ENCODE results near the gene NUP210L. TPM values are rescaled to one million over a fixed set of nuclear protein-coding genes. Genes with fewer than 3 reads are reported as not detected.

Gene NUP210L
- total and polyA plus RNA-seq, 2 of the 13 experiments (the other 11 are each of a cell fraction or from before 2014, with no cell fraction given), result not detected

DNA sequence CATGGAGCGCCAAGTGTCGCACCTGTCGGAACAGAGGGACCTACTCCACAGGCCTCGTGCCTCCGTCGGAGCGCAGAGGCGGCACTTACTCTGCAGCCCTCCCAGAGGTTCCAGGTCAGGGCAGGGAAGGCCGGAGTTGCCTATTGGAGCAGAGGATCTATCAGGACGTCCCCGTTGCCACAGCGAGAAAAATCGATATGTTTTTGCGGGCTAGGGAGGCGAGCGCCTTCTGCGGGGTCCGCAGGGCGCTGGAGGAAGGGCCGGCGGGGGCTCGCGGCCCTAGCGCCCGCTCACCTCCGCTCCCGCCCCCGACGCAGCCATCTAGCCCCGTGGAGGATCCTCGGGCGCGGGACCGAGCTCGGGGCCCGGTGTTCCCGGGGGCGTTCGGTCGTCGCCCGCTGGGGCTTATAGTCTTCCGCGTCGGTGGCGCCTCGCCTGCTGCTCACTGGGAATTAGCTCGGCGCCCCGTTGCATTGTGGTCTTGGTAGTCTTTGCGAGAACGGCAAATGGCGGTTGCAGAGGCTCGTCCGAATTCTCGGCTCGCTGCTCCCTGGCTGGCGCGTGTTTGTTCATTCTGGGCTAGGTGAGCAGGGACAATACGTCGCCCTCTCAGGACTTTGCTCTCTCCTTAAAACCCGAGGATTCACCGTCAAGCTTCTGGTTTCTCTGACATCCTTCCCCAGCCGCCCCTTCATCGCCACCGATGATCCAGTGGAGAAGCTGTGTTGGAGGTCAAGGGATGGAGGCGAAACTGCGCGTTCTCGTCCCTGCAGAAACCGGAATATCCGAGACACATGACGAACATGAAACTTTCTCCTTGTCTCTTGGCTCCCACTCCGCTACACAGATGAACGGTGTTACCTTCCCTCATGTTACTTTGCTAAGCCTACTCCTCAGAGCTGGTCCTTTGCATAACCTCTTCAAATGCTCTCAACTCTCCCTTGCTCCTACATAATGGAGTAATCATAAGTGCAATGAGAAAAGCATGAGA is 177.3 kb downstream of the NUP210L start, which contains the start of gene JTB (continued):
- TF ChIP-seq, protein P1, sequence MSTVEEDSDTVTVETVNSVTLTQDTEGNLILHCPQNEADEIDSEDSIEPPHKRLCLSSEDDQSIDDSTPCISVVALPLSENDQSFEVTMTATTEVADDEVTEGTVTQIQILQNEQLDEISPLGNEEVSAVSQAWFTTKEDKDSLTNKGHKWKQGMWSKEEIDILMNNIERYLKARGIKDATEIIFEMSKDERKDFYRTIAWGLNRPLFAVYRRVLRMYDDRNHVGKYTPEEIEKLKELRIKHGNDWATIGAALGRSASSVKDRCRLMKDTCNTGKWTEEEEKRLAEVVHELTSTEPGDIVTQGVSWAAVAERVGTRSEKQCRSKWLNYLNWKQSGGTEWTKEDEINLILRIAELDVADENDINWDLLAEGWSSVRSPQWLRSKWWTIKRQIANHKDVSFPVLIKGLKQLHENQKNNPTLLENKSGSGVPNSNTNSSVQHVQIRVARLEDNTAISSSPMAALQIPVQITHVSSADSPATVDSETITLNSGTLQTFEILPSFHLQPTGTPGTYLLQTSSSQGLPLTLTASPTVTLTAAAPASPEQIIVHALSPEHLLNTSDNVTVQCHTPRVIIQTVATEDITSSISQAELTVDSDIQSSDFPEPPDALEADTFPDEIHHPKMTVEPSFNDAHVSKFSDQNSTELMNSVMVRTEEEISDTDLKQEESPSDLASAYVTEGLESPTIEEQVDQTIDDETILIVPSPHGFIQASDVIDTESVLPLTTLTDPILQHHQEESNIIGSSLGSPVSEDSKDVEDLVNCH (CRISPR knock-in tag; IDR thresholded peaks at IDR 0.05), result no peak; the same call in 1 of the 2 replicates
- TF ChIP-seq ZBTB34 (CRISPR knock-in tag; IDR thresholded peaks at IDR 0.05), result no peak
- TF ChIP-seq ZMAT5 (CRISPR knock-in tag; IDR thresholded peaks at IDR 0.05; ENCODE audit: borderline replicate concordance, low read depth), result no peak
- peak; percentile 93; the same call in 1 of the 2 replicates for TF ChIP-seq ZNF816 (CRISPR knock-in tag; IDR thresholded peaks at IDR 0.05; ENCODE audit: borderline replicate concordance)
- peak; percentile 24; the same call in 1 of the 2 replicates for TF ChIP-seq ZNF703 (CRISPR knock-in tag; IDR thresholded peaks at IDR 0.05; ENCODE audit: borderline replicate concordance)
- peak; percentile 53; the same call in 1 of the 2 replicates for TF ChIP-seq ZNF225 (CRISPR knock-in tag; IDR thresholded peaks at IDR 0.05)
- TF ChIP-seq ELF3 (CRISPR knock-in tag; IDR thresholded peaks at IDR 0.05), result peak; percentile 50; the same call in 1 of the 2 replicates
- peak; percentile 54; the same call in 1 of the 2 replicates for TF ChIP-seq ZNF691 (CRISPR knock-in tag; IDR thresholded peaks at IDR 0.05; ENCODE audit: borderline replicate concordance, low read depth)
- TF ChIP-seq PRMT3 (CRISPR knock-in tag; IDR thresholded peaks at IDR 0.05; ENCODE audit: borderline replicate concordance, low read depth), result no peak
- TF ChIP-seq HOXD1 (CRISPR knock-in tag; IDR thresholded peaks at IDR 0.05), result peak; percentile 44; the same call in 1 of the 2 replicates
- TF ChIP-seq XRCC5 (optimal IDR thresholded peaks at IDR 0.05; ENCODE audit: low read length), result no peak
- TF ChIP-seq ZNF773 (CRISPR knock-in tag; IDR thresholded peaks at IDR 0.05; ENCODE audit: borderline replicate concordance), result no peak; the same call in 1 of the 2 replicates
- TF ChIP-seq KDM5B (CRISPR knock-in tag; IDR thresholded peaks at IDR 0.05; ENCODE audit: borderline replicate concordance), result peak; percentile 80
- no peak for TF ChIP-seq ZBTB42 (CRISPR knock-in tag; IDR thresholded peaks at IDR 0.05)
- no peak for TF ChIP-seq ZBTB7B (CRISPR knock-in tag; IDR thresholded peaks at IDR 0.05)
- TF ChIP-seq, protein P2, sequence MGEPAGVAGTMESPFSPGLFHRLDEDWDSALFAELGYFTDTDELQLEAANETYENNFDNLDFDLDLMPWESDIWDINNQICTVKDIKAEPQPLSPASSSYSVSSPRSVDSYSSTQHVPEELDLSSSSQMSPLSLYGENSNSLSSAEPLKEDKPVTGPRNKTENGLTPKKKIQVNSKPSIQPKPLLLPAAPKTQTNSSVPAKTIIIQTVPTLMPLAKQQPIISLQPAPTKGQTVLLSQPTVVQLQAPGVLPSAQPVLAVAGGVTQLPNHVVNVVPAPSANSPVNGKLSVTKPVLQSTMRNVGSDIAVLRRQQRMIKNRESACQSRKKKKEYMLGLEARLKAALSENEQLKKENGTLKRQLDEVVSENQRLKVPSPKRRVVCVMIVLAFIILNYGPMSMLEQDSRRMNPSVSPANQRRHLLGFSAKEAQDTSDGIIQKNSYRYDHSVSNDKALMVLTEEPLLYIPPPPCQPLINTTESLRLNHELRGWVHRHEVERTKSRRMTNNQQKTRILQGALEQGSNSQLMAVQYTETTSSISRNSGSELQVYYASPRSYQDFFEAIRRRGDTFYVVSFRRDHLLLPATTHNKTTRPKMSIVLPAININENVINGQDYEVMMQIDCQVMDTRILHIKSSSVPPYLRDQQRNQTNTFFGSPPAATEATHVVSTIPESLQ (CRISPR knock-in tag; conservative IDR thresholded peaks at IDR 0.05), result no peak
- TF ChIP-seq, protein P3, sequence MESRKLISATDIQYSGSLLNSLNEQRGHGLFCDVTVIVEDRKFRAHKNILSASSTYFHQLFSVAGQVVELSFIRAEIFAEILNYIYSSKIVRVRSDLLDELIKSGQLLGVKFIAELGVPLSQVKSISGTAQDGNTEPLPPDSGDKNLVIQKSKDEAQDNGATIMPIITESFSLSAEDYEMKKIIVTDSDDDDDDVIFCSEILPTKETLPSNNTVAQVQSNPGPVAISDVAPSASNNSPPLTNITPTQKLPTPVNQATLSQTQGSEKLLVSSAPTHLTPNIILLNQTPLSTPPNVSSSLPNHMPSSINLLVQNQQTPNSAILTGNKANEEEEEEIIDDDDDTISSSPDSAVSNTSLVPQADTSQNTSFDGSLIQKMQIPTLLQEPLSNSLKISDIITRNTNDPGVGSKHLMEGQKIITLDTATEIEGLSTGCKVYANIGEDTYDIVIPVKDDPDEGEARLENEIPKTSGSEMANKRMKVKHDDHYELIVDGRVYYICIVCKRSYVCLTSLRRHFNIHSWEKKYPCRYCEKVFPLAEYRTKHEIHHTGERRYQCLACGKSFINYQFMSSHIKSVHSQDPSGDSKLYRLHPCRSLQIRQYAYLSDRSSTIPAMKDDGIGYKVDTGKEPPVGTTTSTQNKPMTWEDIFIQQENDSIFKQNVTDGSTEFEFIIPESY (CRISPR knock-in tag; IDR thresholded peaks at IDR 0.05), result no peak
- TF ChIP-seq SP5 (CRISPR knock-in tag; IDR thresholded peaks at IDR 0.05; ENCODE audit: borderline replicate concordance, low read depth), result no peak
- no peak; the same call in 1 of the 2 replicates for TF ChIP-seq ZNF792 (CRISPR knock-in tag; IDR thresholded peaks at IDR 0.05)

All from HepG2 (cell line).